Right lobe of liver (tissue), 6 donors: ENCODE measurements around the gene EMID1. TPM values are rescaled to one million over a fixed set of nuclear protein-coding genes. Genes with fewer than 3 reads are reported as not detected.

ENCODE experiments used
- ATAC-seq, 4 donors: fragments of 200-7000 bp; cut with Tn5 transposase; one replicate each; pipeline ENCODE4 v1.9.1; 2020; ENCODE audit warnings: mild to moderate bottlenecking in 4 of 4, moderate library complexity in 4 of 4
- DNase-seq, 3 donors: peaks; one replicate each; pipeline ENCODE4 v3.0.0-alpha.2; 2020
- H3K27ac ChIP-seq, 3 donors: fragments of 200-600 bp; one replicate each; pipeline ENCODE4 v1.8.0; 2022
- H3K27me3 ChIP-seq, 2 donors: fragments of 200-600 bp; one replicate each; pipeline ENCODE4 v1.8.0; 2022
- H3K36me3 ChIP-seq, 4 donors: fragments of 200-600 bp; sonication (generic) in 1 of 4; one replicate each; pipeline versions ENCODE4 v1.5.1 to v1.8.0; 2017 to 2022; ENCODE audit warnings: control low read depth in 1 of 4
- H3K4me1 ChIP-seq, 4 donors: fragments of 200-600 bp; sonication (generic) in 1 of 4; one replicate each; pipeline versions ENCODE4 v1.5.1 to v1.8.0; 2017 to 2022; ENCODE audit warnings: control low read depth in 1 of 4
- H3K4me3 ChIP-seq, 3 donors: fragments of 200-600 bp; one replicate each; pipeline ENCODE4 v1.8.0; 2022
- H3K9me3 ChIP-seq, 4 donors: fragments of 200-600 bp; sonication (generic) in 1 of 4; one replicate each; pipeline versions ENCODE4 v1.5.1 to v1.8.0; 2017 to 2022; ENCODE audit warnings: control low read depth in 1 of 4
- CTCF ChIP-seq, 4 donors: fragments of 200-600 bp in 3 of 4; fragments of 450-650 bp in 1 of 4; IDR thresholded peaks; one replicate each; pipeline versions ENCODE4 v1.5.1 to v1.8.0; 2016 to 2022; ENCODE audit warnings: antibody characterized with exemption in 4 of 4, mild to moderate bottlenecking in 2 of 4
- POLR2A ChIP-seq: fragments of 450-650 bp; IDR thresholded peaks from one replicate; pipeline ENCODE4 v1.6.1; 2017; ENCODE audit warnings: antibody characterized with exemption, mild to moderate bottlenecking
- WGBS: methylation state at CpG from one replicate; pipeline ENCODE4 v1.1.6; 2018; ENCODE audit warnings: low coverage, low lambda C conversion rate; ENCODE audit not compliant: insufficient coverage; ENCODE audit errors: missing lambda C conversion rate; 5-methylcytosine and 5-hydroxymethylcytosine counted together
- intact Hi-C, 2 donors: fragments of 100-400 bp; cut with DNase I; formaldehyde crosslinking; loops; one replicate each; pipeline versions ENCODE4 v1.11.2 to v1.14.1; 2022
- total RNA-seq, 6 experiments: library from RNA; depleted of rRNA in 2 of 6; stranded (reverse); fragments of >200 nt in 2 of 6; fragmentation: NEBNext Ultra II Directional in 3 of 6; extraction: Animal tissue kit (Norgen Biotek cat#: 25700) in 3 of 6; gene quantifications; one replicate each; pipeline versions ENCODE4 v1.1.0 to v1.2.4, GENCODE V29; 2016 to 2023
- donor health status: DM: no; HTN: yes; CAD: no.
- donor health status: DM: no; HTN: no; CAD: no.
- donor health status: DM: no; HTN: no; CAD: no.
- donor health status: DM: no; HTN: yes; CAD: no.
- donor health status: DM: no; HTN: yes; CAD: no.

Gene EMID1
- total RNA-seq, 6 experiments from 2014 or later = 1.1 to 2.7 (median 1.5) TPM

GRCh38 chr22:29209624-29209929 lies 3.9 kb downstream of the EMID1 start:
- DNase-seq (no peak), ATAC-seq (no peak)
- H3K4me1 ChIP-seq = peaks cover 0 to 3% (median 0%) of the 10 kb centered on the region in 4 donors
- TF ChIP-seq POLR2A (no peak), CTCF (IDR thresholded peaks at IDR 0.05) (no peak)
- no peaks in the 10 kb centered on the region for H3K9me3 ChIP-seq
- intact Hi-C loops = loop anchor here in 1 of 2 donors (5.0 kb wide), 1 partner anchor 33 kb away; no protein-coding TSS in a partner anchor
- WGBS = 100% methylated on average over 3 of the region's 3 CpGs
- H3K27me3 ChIP-seq = no peaks in the 10 kb centered on the region
- H3K4me3 ChIP-seq = no peak overlapping the region
- H3K27ac ChIP-seq = no peak overlapping the region
- H3K36me3 ChIP-seq = no peaks in the 10 kb centered on the region

- ATAC-seq = no peak
- no peak for DNase-seq
- Histone ChIP-seq H3K4me3 (no peak overlapping the region), H3K27me3 (no peaks in the 10 kb centered on the region), H3K36me3 (no peaks in the 10 kb centered on the region), H3K9me3 (no peaks in the 10 kb centered on the region), H3K4me1 (peaks cover 0 to 1% (median 0%) of the 10 kb centered on the region in 4 donors), H3K27ac (no peak overlapping the region)
- TF ChIP-seq POLR2A (no peak), CTCF (IDR thresholded peaks at IDR 0.05) (no peak)
- intact Hi-C loops = no loop called here
- WGBS = 93% methylated on average over 3 of the region's 11 CpGs
Observed at GRCh38 chr22:29211066-29211465, 5.4 kb downstream of the EMID1 start.

- DNase-seq = no peak
Observed at GRCh38 chr22:29211466-29211865, 5.8 kb downstream of the EMID1 start.

GRCh38 chr22:29212743-29213142 lies 7.0 kb downstream of the EMID1 start:
- no peak for DNase-seq
- H3K27me3 ChIP-seq = no peaks in the 10 kb centered on the region
- WGBS = 92% methylated on average over 3 of the region's 11 CpGs
- no peaks in the 10 kb centered on the region for H3K9me3 ChIP-seq
- no peak for TF ChIP-seq POLR2A
- TF ChIP-seq CTCF (IDR thresholded peaks at IDR 0.05) = no peak
- intact Hi-C loops = no loop called here
- ATAC-seq = no peak
- no peak overlapping the region for H3K27ac ChIP-seq
- H3K4me1 ChIP-seq = peaks cover 0 to 11% (median 2%) of the 10 kb centered on the region in 4 donors
- no peaks in the 10 kb centered on the region for H3K36me3 ChIP-seq
- H3K4me3 ChIP-seq = no peak overlapping the region

More at GRCh38 chr22:29211466-29211865, 5.8 kb downstream of the EMID1 start:
- Histone ChIP-seq H3K4me1 (no peaks in the 10 kb centered on the region), H3K36me3 (no peaks in the 10 kb centered on the region), H3K27me3 (no peaks in the 10 kb centered on the region), H3K4me3 (no peak overlapping the region), H3K27ac (no peak overlapping the region), H3K9me3 (no peaks in the 10 kb centered on the region)
- no peak for ATAC-seq
- TF ChIP-seq CTCF (IDR thresholded peaks at IDR 0.05) (no peak), POLR2A (no peak)
- intact Hi-C loops = no loop called here
- 82% methylated on average over 3 of the region's 9 CpGs for WGBS

- Histone ChIP-seq H3K27ac (no peak overlapping the region), H3K9me3 (no peaks in the 10 kb centered on the region), H3K27me3 (no peaks in the 10 kb centered on the region), H3K4me3 (no peak overlapping the region), H3K4me1 (peaks cover 0 to 11% (median 2%) of the 10 kb centered on the region in 4 donors), H3K36me3 (no peaks in the 10 kb centered on the region)
- intact Hi-C loops = no loop called here
- ATAC-seq = no peak
- TF ChIP-seq POLR2A (no peak), CTCF (IDR thresholded peaks at IDR 0.05) (no peak)
- DNase-seq = no peak
- WGBS = 30% methylated on average over 2 of the region's 9 CpGs
Observed at GRCh38 chr22:29213493-29213892, 7.8 kb downstream of the EMID1 start.
